Coronary artery (tissue), 2 donors: ENCODE results near the gene SPATA17.

ENCODE experiments used
- DNase-seq: peaks from one replicate; pipeline ENCODE4 v3.0.0-alpha.2; 2017; ENCODE audit warnings: low spot score
- H3K27ac ChIP-seq, 2 donors: fragments of 200-600 bp; sonication (generic); one replicate each; pipeline ENCODE4 v1.5.1; 2016 to 2019
- H3K4me3 ChIP-seq: fragments of 200-600 bp; sonication (generic); 2 replicates; pipeline ENCODE4 v1.5.1; 2016; ENCODE audit warnings: mild to moderate bottlenecking, moderate library complexity
- TF ChIP-seq, protein P1 (sequence below): fragments of 200-600 bp; sonication (generic); IDR thresholded peaks from one replicate; pipeline ENCODE4 v1.5.1; 2019; ENCODE audit warnings: antibody characterized with exemption

SPATA17 gene

DNA sequence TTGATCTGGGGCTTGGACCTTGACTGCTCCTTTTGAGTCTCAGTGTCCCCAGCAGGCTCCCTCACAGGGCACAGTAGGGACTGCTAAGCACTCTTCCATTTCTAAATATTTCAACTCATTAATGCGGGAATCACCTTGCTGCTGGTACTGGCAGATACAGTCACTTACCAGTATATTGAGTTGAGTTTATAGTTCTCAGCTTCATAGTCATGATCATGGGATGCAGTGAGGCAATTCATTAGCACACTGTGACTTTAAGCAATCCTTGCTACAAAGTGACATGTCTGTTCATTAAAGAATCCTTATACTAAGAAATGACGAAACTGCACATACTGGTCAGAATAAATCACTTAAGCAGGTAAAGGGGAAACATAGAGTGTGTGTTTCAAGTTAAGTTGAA is 240.8 kb downstream of the SPATA17 start:
- H3K4me3 ChIP-seq = no peak overlapping the region
- TF ChIP-seq, protein P1, sequence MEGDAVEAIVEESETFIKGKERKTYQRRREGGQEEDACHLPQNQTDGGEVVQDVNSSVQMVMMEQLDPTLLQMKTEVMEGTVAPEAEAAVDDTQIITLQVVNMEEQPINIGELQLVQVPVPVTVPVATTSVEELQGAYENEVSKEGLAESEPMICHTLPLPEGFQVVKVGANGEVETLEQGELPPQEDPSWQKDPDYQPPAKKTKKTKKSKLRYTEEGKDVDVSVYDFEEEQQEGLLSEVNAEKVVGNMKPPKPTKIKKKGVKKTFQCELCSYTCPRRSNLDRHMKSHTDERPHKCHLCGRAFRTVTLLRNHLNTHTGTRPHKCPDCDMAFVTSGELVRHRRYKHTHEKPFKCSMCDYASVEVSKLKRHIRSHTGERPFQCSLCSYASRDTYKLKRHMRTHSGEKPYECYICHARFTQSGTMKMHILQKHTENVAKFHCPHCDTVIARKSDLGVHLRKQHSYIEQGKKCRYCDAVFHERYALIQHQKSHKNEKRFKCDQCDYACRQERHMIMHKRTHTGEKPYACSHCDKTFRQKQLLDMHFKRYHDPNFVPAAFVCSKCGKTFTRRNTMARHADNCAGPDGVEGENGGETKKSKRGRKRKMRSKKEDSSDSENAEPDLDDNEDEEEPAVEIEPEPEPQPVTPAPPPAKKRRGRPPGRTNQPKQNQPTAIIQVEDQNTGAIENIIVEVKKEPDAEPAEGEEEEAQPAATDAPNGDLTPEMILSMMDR = no peak
- DNase-seq = no peak
- H3K27ac ChIP-seq = no peak overlapping the region

DNA sequence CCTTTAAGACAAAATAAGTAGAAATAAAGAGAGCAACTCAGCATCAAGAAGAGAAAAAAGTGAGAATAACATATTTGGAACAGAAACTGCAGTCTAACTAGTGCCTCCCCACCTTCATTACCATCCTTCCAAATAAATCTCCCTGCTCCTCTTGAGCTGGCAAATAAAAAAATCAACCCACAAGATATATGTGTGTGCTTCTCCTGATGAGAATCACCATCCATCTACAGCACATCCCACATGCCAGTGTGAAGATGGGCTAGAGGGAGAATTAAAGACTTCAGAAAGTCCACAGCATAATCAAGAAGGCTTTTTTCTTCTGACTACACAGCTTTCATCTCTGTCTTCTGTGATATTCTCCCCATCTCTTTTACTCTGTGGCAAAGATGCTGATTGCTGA is 244.1 kb downstream of the SPATA17 start:
- H3K4me3 ChIP-seq = no peak overlapping the region
- no peak overlapping the region for H3K27ac ChIP-seq
- TF ChIP-seq, protein P1 = no peak
- DNase-seq = no peak

DNA sequence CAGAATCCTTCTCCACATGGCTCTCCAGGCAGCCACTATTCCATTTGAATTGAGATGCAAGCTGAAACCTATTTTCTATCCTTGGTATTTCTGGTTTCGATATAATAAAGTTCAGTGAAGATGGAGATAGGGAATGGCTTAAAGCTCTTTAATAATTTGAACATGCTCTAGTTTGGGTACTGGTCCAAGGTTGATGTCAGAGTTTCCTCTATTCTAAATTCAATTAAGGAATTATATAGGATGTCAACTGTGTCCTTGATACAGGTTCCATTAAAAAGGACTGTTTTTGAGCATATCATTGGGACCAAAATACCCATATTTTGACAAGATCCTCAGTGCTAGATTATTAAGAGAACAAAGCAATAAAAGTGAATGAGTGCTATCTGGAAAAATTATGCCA is 245.3 kb downstream of the SPATA17 start:
- TF ChIP-seq, protein P1 = no peak
- DNase-seq = no peak
- Histone ChIP-seq H3K4me3 (no peak overlapping the region), H3K27ac (no peak overlapping the region)

DNA sequence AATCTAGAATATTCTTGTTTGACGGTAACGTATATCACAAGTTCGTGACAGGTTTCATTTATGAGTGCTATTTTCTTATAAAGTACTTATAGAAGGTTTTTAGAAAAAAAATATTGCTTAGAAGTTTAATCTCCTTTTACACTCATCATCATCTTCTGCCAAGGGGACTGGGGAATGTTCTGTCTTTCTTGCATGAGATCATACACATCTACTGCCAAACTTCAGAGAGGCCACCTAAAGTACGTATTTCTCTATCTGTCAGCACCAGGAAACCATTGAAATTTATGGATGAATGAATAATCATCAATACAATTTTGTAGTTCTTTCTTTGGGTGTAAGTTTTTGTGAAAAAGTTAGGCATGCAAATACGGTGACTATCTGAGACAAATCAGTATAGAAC is 245.8 kb downstream of the SPATA17 start:
- TF ChIP-seq, protein P1 = no peak
- no peak for DNase-seq
- H3K27ac ChIP-seq = no peak overlapping the region
- no peak overlapping the region for H3K4me3 ChIP-seq

DNA sequence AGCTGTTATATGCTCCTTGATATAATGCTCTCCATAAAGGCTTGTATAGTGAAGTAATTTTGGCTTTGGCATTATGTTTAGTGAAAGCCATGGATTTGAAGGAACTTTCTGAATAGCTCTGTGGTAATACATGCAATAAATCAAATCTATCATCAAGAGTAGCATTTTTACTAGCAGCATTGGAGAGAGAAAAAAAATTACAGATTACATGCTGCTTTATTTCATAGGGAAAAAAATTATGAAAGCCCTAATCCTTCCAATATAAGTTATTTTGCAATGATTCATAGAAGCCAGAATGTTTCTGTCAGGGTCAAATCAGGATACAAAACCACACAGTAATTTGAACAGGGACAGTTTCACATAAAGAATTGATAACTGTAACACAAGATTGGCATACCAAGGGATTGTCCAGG is 250.0 kb downstream of the SPATA17 start:
- DNase-seq = no peak
- no peak overlapping the region for H3K27ac ChIP-seq
- no peak overlapping the region for H3K4me3 ChIP-seq
- TF ChIP-seq, protein P1 = no peak

DNA sequence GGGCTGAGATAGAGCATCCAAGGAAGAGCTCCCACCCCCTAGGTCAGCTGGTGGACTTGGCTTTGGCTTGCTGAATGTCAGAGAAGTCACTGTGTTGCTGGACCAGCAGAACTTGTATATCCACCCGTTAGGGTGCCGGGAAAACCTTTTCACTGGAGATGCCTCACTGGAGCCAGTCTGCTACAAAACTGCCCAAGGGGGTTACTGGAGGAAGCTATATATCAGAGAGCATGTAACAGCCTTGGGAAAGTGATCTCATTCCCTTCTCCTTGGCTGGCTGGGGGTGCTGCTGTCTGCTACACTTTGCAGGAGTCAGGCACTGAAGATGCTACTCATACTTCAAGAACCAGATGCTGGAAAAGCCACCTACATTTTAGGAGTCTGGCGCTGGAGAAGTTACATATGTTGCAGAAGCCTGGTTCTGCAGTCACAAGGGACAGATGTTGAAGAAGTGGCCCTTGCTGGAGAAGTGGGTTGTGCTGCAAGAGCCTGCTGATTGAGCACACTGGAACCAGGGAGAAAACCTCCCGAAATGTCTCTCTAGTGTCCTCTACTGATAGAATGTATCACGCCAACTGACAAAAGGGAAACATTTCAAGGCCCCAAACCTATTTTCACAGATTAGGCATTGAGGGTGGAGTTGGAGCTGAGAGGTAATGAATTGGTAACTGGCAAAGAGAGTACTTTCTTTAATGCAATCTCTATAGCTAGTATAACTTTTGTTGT is 250.6 kb downstream of the SPATA17 start:
- no peak for DNase-seq
- H3K27ac ChIP-seq = no peak overlapping the region
- TF ChIP-seq, protein P1 = no peak
- no peak overlapping the region for H3K4me3 ChIP-seq

DNA sequence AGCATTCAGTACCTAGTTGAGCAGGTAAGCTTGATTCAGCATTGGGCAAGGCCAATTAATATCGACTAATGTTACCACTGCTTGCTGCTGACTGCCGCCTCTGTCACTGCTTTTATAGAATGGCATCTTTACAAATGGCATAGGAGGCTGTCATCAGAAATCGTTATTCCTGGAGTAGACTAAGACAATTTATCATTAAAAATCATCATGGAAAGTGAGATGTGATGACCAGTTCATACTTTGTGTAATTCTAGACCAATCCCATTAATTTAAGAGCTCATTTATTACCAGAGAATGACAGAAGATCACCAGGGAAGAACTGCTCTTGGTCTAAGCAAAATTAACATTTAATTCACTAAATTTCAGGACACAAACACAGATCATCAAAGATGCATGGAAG is 254.0 kb downstream of the SPATA17 start:
- H3K4me3 ChIP-seq = no peak overlapping the region
- TF ChIP-seq, protein P1 = no peak
- no peak overlapping the region for H3K27ac ChIP-seq
- DNase-seq = no peak
